Right ventricle myocardium inferior (tissue), 1 donor: ENCODE measurements around the gene RTL10. TPM values are rescaled to one million over a fixed set of nuclear protein-coding genes. Genes with fewer than 3 reads are reported as not detected.

Source experiments
- ATAC-seq: fragments of 200-7000 bp; cut with Tn5 transposase; one replicate; pipeline ENCODE4 v1.9.1; 2020; ENCODE audit warnings: mild to moderate bottlenecking, moderate library complexity
- DNase-seq: peaks from one replicate; pipeline ENCODE4 v3.0.0; 2021; ENCODE audit errors: missing footprints
- intact Hi-C: fragments of 100-400 bp; cut with DNase I; formaldehyde crosslinking; loops from one replicate; pipeline ENCODE4 v1.11.0; 2022
- total RNA-seq: library from RNA; stranded (reverse); fragmentation: NEBNext Ultra II Directional; extraction: Animal tissue kit (Norgen Biotek cat#: 25700); gene quantifications from one replicate; pipeline ENCODE4 v1.2.1, GENCODE V29; 2021
- donor health status: DM: no; HTN: yes; CAD: no; lungs with severe emphysema.

RTL10 gene
- total RNA-seq, 1 donor from 2014 or later = 8.5 TPM

DNA sequence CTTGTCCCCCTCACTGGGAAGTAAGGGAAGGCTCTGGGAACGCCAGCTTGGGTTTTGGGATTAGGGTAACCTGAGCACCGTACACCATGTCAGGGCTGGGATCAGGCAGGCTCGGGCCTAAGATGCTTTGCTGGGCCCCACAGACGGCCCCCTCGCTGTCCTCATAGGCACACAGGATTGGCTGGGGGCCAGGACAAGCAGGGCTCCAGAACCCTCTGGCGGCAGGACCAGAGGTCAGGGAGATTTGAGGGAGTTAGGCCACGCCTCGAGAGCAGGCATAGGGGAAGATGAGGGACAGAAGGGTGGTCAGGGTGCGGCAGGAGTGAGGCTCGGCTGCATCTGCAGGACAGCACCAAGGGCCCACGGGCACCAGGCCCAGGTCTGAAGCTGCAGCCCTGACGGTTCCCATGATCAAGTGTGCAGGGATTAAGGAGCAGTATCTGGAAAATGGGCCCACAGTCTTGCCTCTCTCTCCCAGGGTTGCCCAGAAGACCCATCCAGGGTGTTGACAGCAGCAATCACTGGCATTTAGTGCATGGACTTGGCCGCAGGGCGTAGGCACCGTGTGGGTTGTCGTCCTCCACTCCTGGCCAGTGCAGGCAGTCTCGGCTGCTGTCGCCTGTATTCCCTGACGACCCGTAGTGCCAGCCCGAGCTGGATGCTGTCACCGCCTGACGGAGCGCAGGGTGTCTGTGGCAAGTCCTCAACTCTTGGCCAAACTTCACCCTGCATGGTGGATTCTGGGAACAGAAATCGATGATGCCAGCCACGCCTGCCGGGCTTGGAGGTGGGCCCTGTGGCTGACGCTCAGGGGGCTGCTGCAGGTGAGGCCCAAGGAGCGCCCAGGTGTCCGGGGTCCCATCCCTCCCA, 15.7 kb upstream of the RTL10 start:
- intact Hi-C loops = no loop called here
- ATAC-seq = peak; percentile 54
- peak; percentile 57 for DNase-seq

DNA sequence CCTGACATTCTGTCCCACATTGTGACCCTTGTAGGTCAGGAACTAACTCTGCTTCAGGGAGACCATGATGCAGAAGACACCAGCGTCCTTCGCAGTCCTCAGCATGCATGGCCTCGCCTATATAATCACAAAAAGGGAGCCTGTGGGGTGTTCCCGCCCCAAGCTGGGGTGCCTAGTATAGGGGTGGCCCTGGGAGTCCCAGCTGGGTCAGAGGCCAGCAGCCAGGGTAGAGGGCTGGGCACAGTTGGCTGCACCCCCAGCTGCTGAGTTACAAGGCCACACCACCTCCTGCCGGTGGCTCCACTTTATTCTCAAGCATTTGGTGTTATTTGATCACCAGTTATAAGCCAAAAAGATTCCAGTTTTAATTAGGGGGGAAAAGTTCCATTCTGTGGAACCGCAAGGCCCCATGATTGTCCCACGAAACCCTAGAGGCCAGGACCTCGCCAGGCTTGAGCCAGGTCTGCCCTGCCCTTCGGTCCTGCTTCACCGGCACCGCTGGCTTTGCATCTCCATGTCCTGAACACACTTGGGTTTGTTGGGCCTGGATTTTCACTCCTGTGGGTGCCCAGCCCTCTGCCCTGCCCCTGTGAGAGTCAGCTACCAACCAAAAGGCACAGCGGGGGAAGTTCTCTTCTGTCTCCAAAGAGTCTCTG, 15.0 kb upstream of the RTL10 start:
- peak; percentile 58 for DNase-seq
- intact Hi-C loops = no loop called here
- ATAC-seq = no peak

DNA sequence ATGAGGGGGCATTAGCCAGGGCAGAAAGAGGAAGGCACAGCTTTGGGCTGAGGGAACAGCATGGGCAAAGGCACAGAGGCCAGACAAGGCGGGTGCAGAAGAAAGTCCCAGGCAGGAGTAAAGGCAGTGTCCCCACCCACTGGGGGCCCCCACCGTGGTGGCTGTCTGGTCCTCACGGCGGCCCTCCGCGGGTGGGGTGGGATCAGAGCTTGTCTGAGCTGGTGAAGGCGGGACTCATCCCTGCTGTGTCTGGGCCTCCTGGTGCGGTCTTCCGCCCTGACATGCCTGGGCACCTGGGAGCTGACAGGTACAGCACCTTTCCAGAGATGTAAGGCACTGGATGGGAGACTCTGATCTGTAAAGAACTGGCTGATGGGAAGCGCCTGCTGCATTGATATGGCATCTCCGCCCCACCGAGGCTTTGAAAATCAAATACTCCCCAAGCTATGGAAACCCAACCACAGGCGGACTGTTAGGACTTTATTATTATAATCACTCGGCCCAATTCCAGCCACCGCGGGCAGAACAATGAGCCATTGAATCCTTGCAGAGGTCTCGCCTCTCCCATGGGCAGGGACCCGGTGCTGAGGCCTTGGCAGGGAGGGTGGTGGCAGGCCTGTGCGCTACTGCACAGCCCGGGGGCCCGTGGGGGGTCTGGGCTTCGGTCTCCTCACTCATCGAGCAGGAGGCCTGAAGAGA, 14.2 kb upstream of the RTL10 start:
- ATAC-seq (no peak), DNase-seq (peak; percentile 63)
- intact Hi-C loops = no loop called here

DNA sequence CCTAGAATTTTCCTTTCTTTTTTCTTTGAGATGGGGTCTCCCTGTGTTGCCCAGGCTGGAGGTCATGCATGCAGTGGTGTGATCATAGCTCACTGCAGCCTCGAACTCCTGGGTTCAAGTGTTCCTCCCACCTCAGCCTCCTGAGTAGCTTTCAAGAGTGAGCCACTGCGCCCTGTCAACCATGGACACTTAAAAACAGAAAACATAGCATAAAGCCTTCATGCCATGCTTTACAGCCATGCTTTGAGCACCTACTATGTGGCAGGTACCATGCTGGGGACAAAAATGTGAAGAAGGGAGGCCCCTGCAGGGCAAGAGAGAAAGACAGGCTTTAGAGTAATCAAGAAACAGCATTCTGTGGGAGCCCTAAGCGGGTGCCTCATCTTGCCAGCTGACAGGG, 13.7 kb upstream of the RTL10 start:
- intact Hi-C loops = no loop called here
- DNase-seq = peak; percentile 31

DNA sequence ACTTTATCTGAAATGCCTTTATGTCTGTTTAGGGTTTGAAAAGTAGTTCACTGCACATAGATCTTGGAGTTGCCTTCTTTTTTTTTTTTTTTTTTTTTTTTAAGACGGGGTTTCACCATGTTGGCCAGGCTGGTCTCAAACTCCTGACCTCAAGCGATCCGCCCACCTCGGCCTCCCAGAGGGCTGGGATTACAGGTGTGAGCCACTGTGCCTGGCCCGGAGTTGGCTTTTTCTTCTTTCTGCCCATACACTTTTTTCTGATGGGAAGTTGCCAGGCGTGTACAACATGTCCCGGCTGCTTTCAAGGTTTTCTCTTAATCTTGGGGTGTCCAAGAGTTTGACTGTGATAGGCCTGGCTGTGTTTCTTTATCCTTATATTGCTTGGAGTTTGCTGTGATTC, 12.9 kb upstream of the RTL10 start:
- no peak for ATAC-seq
- DNase-seq = peak; percentile 6
- intact Hi-C loops = no loop called here

More for the DNA sequence above, 13.7 kb upstream of the RTL10 start:
- ATAC-seq = no peak

DNA sequence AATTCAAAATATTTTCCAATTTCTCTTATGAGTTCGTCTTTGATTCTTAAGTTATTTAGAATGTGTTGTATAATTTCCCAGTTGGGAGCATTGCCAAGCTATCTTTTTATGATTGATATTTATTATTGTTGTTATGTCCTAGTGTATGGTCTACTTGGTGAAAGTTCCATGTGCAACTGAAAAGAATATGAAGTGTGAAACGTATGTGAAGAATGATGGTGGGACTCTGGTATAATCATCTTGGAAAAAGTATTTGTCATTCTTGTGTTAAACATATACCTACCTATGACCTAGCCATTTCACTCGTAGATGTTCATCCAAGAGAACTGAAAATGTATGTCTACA, 12.0 kb upstream of the RTL10 start:
- intact Hi-C loops = no loop called here
- ATAC-seq (no peak), DNase-seq (no peak)

DNA sequence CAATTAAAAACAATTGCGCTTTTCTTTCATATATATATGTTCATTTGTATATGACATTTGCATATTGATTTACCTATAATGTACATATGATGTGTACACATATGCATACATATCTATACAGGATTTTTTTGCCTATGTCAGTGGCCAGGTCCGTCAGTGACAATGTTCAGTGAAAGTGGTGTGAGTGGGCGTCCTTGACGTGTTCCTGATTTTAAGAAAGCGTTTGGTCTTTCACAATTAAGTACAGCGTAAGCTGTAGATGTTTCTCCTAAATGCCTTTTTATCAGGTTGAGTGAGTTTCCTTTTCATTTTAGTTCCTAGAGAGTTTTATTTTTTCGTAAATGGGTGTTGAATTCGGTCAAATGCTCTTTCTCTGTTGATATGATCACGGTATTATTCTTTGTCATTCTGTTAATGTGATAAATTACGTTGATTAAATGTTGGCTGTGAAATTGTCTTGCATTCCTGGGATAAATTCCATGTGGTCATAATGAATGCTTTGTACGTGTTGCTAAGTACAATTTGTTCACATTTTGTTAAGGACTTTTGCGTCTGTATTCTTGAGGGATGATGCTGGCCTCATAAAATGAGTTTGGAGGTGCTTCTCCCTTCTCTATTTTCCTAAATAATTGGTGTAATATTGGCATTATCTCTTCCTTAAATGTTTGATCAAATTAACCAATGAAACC, 10.6 kb upstream of the RTL10 start:
- ATAC-seq = no peak
- DNase-seq = no peak
- intact Hi-C loops = no loop called here

DNA sequence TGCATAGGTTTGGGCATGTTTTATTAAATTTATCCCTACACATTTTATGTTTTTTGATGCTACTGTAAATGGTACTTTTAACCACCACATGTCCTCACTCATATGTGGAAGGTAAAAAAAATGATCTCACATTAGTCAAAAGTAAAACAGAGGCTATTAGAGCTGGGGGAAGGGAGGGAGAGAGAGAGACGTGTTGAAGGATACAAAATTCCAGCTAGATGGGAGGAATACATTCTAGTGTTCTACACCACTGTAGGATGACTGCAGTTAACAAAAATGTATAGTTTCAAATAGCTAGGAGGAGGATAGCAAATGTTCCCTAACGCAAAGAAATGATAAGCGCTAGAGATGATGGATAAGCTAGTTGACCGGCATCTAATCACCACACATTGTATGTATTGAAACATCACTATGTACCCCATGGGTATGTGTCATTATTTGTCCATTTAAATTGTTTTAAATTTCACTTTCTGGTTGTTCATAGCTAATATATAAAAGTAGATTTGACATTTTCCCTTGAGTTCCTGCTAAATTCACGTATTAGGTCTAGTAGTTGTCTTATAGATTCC, 9.9 kb upstream of the RTL10 start:
- no peak for DNase-seq
- intact Hi-C loops = no loop called here
- ATAC-seq = no peak

DNA sequence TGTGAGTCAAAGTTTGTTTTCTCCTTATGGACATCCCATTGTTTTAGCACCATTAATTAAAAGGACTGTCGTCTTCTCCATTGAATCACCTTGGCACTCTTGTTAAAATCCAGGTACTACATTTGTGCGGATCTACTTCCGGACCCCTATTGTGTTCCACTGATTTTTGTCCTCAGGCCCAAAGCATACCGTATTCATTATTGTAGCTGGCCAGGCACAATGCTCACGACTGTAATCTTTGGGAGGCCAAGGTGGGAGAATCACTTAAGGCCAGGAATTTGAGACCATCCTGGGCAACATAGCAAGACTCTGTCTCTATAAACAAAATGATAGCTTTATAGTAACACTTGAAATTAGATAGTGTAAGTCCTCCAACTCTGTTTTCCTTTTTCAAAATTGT, 8.9 kb upstream of the RTL10 start:
- intact Hi-C loops = no loop called here
- DNase-seq (no peak), ATAC-seq (no peak)

DNA sequence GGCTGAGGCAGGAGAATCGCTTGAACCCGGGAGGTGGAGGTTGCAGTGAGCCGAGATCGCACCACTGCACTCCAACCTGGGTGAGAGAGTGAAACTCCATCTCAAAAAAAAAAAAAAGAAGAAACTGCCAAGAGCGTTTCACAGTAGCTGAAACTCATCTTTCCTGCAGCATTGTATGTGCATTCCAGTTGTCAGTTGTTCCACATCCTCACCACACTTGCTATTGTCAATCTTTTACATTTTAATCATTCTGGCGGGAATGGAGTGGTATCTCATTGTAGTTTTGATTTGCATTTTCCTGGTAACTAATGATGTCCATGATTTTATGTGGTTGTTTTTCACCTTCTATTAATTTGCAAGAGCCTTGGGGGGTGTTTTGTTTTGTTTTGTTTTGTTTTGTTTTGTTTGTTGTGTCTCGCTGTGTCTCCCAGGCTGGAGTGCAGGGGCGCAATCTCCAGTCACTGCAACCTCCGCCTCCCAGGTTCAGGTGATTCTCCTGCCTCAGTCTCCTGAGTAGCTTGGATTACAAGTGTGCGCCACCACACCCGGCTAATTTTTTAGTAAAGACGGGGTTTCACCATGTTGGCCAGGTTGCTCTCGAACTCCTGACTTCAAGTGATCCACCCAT, 8.1 kb upstream of the RTL10 start:
- no peak for ATAC-seq
- intact Hi-C loops = no loop called here
- no peak for DNase-seq

DNA sequence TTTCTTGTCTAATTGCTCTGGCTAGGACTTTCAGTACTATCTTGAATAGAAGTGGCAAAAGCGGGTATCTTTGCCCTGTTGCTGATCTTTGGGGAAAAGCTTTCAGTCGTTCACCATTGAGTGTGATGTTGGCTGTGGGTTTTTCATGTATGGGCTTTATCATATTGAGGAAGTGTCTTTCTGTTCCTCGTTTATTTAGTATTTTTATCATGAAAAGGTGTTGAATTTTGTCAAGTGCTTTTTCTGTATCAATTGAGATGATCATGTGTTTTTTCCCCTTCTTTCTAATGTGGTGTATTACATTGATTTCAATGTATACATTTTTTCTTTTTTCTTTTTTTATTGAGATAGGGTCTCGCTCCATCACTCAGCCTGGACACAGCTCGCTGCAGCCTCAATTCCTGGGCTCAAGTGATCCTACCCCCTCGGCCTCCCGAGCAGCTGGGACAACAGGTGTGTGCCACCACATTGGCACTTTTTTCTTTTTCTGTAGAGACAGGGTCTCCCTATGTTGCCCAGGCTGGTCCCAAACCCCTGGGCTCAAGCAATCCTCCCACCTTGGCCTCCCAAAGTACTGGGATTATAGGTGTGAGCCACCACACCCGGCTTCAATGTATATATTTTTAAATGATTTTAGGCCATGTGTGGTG, 5.3 kb upstream of the RTL10 start:
- no peak for ATAC-seq
- intact Hi-C loops = loop anchor here (10.0 kb wide), 1 partner anchor 255 kb away; the partner anchor contains the start of genes RANBP1 and TRMT2A
- no peak for DNase-seq

DNA sequence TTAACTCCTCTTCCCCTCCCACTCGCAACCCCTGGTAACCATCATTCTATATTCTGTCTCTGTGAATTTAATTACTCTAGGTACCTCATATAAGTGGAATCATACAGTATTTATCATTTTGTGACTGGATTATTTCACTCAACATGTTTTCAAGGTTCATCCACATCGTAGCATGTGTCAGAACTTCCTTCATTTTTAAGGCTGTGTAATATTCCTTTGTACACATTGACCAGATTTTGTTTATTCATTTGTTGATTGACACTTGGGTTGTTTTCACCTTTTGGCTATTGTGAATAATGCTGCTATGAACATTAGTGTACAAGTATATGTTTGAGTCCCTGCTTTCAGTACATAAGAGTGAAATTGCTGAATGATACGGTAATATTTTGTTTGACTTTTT, 2.7 kb upstream of the RTL10 start:
- intact Hi-C loops = loop anchor here (10.0 kb wide), 1 partner anchor 257 kb away; the partner anchor contains the start of genes RANBP1 and TRMT2A
- DNase-seq (no peak), ATAC-seq (no peak)

DNA sequence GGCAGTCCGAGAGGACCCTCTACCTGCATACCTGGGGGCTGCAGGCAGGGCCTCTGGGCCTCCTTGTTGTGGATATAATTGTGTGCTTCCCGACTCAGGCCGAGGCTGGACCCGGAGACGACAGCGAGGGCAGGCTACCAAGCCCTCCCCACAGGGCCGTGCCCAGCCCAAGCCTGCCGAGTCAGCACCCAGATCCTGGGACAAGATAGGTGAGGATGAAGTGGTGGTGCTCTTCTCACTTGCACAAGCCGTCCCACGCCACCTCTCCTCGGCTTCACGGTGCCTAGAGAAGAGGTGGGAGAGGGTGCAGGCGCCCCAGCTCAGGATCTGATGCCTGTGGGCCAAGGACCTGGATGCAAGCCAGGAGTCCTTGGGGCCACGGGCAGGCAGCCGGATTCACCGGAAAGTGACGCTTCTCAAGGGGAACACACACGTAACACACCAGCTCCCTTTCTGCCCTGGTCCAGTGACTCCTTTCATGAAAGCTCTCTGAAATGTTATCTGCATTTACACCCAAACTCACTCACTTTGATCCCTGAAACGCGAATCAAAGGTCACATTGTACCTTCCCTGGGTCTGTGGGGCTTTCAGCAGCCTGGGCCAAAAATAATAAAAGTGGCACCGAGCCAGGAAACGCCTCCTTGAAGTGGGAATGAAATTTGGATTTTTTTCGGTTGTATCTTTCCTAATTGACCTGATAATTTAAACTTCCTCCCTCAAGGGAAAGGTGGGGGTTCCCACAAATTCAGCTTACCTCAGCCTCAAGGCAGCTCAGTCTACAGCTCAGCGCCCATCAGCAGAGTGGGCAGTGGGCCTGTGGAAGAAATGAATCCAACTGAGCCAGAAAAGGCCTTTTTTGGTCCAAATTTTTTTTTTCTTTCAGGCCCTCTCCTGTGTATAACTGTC, 1.1 kb upstream of the RTL10 start:
- ATAC-seq (peak; percentile 15), DNase-seq (peak; percentile 77)
- intact Hi-C loops = loop anchor here (2.0 to 10.0 kb wide), 2 partner anchors 25 to 259 kb away; partner anchors contain the start of genes RANBP1 and TRMT2A

DNA sequence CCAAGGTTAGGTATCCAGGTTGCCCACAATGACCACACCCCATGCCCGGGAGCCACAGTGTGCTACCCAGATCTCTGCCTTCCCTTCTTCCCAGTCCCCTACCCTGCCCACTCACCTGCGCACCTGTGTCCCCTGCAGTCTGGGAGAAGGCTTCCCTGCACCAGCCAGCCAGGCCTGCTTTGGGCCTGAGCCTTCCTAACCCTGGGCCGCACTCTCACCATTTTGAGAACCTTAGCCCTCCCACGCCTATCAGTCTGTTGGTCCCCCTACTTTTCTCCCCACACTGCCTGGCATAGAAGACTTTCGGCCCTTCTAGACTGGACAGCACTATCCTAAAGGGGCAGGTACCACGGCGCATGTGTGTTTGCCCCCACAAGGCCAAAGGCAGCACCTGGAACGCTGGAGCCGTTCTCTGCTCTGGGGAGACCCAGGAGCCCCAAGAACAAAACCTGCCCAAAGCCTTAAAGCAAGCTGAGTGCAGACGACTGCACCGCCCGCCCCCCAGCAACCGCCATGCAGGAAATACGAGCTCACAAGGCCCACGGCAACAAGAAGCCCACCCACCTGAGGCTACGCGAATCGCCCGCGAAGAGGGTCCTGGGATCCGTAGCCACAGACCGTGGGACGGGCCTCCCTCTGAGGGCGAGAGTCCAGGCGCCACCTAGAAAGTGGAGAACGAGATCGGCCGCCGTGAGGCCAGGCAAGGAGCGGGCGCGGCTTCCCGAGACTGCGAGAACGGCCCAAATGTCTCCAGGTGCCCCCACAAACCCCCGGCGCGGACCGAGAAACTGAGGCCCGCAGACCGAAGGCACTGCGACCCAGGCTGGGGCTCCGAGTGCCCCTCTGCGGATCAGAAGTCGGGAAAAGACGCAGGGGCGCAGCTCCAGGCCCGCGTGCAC, 546 bp downstream of the RTL10 start:
- intact Hi-C loops = loop anchor here (2.0 to 10.0 kb wide), 3 partner anchors 27 to 261 kb away; partner anchors contain the start of genes RANBP1 and TRMT2A
- DNase-seq (peak; percentile 59), ATAC-seq (peak; percentile 0)

DNA sequence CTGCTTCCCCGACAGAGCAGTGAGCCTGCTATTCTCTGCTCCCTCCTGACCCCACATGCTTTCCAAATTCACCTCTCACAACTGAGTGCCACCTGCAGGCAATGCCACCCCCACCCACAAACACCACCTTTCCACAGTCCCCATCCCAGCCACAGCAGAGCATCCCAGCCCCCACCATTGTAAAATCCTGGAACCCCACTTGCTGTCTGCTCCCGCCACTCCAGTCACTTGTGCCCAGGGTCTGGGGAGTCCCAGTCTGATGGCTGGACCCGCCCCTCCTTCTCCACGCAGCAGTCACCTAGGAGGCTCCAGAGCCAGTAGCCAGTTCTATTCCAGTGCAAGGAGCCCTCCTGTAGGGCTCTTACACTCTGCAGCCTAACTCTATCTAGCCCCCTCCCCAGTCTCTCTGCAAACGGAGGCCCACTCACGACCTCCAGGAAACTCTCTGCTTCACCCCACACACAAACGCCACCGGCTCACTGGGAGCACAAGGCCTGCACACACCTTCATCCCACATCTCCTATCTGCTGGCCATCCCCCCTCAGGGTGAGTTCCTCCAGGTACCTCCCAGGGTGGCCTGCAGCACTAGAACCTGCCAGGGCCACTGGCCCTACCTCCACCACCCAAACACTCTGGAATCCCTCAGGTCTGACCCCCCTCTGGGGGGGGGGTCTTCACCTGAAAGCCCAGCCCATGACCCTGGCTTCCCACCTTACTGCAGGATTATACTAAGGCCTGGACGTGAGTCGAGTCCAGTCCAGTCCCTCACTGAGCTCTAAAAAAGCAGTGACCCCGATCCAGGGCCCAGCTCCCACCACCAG, 1.4 kb downstream of the RTL10 start:
- ATAC-seq = no peak
- intact Hi-C loops = loop anchor here (5.0 to 10.0 kb wide), 2 partner anchors 106 to 262 kb away; partner anchors contain the start of genes RANBP1 and TRMT2A
- DNase-seq = no peak
